CD4-positive, alpha-beta T cell treated with Interleukin-2 at 100 ng/mL for 4 hours (primary cell): ENCODE results near the gene PMEPA1.

Source experiments
- DNase-seq: peaks from one replicate; pipeline ENCODE4 v3.0.0-alpha.2; 2020; ENCODE audit warnings: low spot score

The PMEPA1 gene

GRCh38 chr20:57660922-57661745, 48.7 kb downstream of the PMEPA1 start:
- DNase-seq, result no peak

DNA sequence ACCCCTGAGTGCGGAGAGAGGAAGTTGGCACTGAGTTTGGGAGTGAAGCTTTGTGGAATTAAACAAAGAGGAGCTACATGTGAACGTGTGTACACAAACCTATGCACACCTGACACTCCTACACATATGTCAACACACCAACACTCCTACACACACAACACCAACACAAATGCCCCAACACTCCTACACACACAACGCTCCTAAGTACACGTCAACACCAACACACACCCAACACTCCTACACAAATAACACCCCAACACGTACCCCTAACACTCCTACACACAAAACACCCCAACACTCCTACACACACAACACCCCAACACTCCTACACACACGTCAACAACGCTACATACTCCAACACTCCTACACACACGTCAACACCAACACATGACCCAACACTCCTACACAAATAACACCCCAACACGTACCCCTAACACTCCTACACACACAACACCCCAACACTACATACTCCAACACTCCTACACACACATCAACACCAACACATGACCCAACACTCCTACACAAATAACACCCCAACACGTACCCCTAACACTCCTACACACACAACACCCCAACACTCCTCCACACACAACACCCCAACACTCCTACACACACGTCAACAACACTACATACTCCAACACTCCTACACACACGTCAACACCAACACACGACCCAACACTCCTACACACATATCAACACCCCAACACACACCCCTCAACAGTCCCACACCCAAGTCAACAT, 49.5 kb downstream of the PMEPA1 start:
- no peak for DNase-seq

GRCh38 chr20:57659517-57660180, 50.2 kb downstream of the PMEPA1 start:
- no peak for DNase-seq

GRCh38 chr20:57658833-57659516, 50.8 kb downstream of the PMEPA1 start:
- DNase-seq, result no peak

GRCh38 chr20:57658447-57658832, 51.4 kb downstream of the PMEPA1 start:
- no peak for DNase-seq

GRCh38 chr20:57657535-57658446, 52.0 kb downstream of the PMEPA1 start:
- DNase-seq, result peak; percentile 38

DNA sequence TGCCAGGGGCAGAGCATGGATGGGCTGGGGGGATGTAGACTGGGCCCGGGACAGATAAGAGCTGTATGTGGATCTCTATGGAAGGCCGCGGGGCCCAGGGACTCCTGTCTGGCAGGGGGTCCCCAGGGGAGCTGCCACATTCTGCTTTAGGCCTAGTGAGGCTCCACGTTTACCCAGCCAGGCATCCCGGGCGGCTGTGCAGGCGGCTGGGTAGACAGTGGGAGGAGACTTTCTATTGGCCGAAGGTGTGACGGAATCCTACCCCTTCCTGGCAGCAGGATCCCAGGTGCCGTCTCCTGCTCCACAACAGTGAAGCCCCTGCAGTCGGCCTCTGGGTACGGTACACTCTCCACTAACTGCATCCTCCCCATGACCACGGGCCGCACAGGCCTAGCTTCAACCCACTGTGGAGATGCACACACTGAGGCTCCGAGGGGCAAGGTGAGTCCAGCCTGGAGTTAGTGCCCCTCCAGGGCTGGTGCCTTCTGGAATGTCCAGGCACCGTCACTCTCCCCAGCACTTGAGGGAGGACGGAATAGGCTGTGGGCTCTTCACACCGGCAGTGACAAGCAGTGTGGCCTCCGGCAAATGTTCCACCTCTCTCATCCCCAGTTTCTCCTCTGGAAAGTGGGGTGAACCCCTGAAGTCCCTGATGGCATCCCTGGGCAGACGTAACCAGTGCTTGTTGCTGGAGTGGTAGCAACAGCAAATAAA, 52.8 kb downstream of the PMEPA1 start:
- DNase-seq, result no peak

- no peak for DNase-seq
These were observed 53.5 kb downstream of the PMEPA1 start for GRCh38 chr20:57656252-57656820.

DNA sequence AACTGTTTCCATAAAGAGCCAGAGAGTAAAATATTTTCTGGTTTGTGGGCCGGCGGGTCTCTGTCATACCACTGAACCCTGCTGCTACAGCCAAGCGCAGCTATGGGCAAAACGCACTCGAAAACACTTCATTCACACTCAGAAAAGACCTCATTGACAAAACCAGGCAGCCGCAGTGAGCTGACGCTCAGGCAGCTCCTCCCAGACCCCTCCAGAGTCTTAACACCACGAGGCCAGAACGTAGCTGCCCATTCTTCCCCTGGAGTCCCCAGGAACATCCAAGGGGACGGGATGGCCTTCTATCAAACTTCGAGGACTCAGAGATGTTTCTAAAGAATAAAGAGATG, 54.0 kb downstream of the PMEPA1 start:
- DNase-seq, result no peak

- DNase-seq, result no peak
These were observed 54.6 kb downstream of the PMEPA1 start for GRCh38 chr20:57654998-57655808.

- DNase-seq, result peak; percentile 65
These were observed 55.3 kb downstream of the PMEPA1 start for GRCh38 chr20:57654363-57654997.

DNA sequence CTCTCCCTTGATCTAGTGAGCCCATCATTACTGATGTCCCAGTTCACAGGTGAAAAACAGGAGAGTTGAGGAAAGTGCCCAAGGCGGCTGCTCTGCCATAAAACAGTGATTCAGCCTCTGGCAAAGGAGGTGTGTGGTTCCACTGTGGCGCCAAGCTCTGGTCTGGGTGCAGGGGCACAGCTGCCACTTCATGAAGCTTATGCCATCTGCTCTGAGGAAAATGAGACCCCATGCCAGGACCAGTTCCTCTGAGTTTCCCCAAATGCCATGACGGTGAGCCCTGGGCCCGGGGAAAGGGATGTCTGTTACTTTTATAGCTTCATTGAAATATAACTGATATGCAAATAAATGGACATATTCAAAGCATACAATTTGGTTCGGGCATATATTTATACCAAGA, 55.9 kb downstream of the PMEPA1 start:
- no peak for DNase-seq

DNA sequence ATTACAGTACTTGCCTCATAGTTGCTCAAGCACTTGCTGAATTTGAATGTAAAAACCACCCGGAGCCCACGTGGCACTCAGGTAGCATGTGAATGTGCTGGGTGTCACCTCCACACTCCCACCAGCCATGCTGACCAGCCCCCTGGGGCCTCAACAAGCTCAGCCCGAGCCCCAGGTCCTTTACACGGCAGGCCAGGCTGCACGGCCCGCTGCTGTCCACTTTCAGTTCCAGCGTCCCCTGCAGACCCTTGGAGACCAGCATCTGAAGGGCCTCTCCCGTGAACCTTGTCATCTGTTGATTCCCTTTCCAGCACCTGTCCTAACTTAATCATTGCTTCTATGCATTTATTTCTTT, 56.3 kb downstream of the PMEPA1 start:
- DNase-seq, result no peak

DNA sequence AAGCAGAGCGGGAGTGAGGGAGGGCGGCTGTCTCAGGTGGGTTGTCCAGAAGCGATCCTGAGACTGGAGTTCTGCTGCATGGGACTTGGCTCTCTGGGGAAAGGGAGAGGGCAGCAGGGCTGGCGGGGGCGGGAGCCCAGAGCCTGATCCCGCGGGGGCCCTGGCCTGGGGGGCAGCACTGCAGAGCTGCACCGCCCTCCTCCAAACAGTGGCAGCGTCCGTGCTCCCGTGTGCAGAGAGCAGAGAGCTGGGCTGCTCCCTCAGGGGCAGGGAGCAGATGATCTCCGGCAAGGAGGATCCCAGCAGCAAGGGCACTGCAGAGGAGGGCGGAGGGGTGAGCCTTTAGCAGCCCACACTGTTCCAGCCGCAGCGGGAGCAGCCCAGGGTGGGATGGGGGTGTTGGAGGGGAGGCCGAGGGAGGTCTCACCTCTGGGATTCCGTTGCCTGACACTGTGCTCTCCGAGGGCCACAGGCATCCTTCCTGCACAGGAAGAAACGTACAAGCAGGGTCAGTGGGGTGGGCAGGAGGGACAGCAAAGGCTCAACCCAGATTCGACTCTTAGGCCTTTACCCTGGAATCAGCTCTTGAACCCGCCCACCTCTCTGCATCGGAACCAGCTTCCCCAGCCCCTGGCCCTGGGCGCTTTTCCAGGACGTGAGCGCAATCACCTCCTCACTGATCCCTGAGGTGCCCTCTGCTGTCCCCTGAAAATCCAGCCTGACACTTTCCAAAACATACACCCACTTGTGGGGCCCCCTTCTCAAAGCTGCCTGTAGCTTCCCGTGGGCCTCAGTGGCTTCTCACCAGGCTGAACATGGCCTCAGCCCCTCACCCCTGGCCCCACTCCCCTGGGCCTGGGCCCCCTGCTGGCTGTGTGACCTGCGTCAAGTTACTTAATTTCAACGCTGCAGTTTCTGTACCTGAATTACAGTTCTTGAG, 56.9 kb downstream of the PMEPA1 start:
- DNase-seq, result no peak

DNA sequence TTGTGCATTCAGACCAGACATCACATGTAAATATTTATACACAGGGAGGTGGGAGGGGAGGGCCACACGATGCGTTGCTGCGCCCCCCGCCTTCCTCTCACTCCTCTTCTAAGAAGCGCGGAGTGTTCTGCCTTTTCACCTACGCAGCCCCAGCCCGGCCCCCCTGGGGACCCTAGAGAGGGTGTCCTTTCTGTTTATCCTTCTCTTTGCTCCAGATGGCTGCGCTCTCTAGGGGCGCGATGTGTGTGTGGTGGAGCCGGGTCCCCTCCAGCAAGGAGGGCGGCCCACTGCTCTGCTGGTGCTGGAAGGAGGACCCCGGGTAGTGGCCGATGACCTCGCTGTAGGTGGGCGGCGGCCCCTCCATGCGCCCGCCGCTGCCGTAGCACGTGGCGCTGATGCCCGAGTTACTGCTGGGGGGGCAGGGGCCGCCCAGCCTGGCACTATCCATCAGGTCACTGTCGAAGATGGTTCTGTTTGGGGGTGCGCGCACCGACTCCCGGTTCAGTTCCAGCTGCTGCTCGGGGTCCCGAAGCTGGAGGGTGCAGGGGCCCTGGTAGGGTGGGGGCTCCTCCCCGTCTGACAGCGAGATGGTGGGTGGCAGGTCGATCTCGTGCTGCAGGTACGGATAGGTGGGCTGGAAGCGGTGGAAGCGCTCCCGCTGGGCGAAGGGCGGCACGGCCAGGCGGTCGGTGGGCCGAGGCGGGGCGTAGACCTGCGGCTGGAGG, 57.8 kb downstream of the PMEPA1 start:
- DNase-seq, result no peak

- no peak for DNase-seq
These were observed 58.9 kb downstream of the PMEPA1 start for GRCh38 chr20:57650756-57651483.

DNA sequence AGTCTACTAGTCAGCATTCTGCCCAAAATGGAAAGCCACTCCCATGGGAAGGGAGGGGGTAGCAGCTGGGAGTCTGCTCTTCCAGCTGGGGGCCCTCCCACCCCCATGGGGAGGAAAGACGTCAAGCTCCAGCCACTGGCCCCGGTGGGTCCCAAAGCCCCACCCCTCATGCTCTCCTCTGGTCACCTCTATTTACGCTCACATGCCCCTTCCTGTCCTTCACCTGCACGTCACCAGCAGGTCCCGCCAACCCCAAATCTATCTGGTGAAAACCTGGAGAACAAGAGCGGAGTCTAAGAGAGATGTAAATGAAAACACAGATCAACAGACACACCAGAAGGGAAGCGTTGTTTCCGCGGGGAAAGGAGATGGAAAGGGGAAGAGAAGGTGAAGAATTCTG, 59.5 kb downstream of the PMEPA1 start:
- no peak for DNase-seq
